Activated naive CD8-positive, alpha-beta T cell treated with anti-CD3 and anti-CD28 coated beads, Interleukin-2, amount 50 U/mL, for 24 hours (primary cell): Measurements from ENCODE around the gene SETD4.

Experiments used
- ATAC-seq: fragments of 150-1000 bp; cut with Tn5 transposase; one replicate; pipeline ENCODE4 v1.10.0; 2021
- DNase-seq: peaks from one replicate; pipeline ENCODE4 v3.0.0; 2021
- H3K27ac Mint-ChIP-seq: one replicate; pipeline ENCODE4 v1.8.0; 2021; ENCODE audit warnings: mild to moderate bottlenecking, mixed read lengths
- H3K27me3 Mint-ChIP-seq: one replicate; pipeline ENCODE4 v1.8.0; 2021; ENCODE audit warnings: mixed read lengths
- H3K36me3 Mint-ChIP-seq: one replicate; pipeline ENCODE4 v1.8.0; 2021; ENCODE audit warnings: low read depth, mixed read lengths
- H3K4me1 Mint-ChIP-seq: one replicate; pipeline ENCODE4 v1.8.0; 2021; ENCODE audit warnings: mixed read lengths
- H3K4me3 Mint-ChIP-seq: one replicate; pipeline ENCODE4 v1.8.0; 2021; ENCODE audit warnings: mild to moderate bottlenecking, moderate library complexity, mixed read lengths
- H3K9me3 Mint-ChIP-seq: one replicate; pipeline ENCODE4 v1.8.0; 2021; ENCODE audit warnings: mixed read lengths

The SETD4 gene

DNA sequence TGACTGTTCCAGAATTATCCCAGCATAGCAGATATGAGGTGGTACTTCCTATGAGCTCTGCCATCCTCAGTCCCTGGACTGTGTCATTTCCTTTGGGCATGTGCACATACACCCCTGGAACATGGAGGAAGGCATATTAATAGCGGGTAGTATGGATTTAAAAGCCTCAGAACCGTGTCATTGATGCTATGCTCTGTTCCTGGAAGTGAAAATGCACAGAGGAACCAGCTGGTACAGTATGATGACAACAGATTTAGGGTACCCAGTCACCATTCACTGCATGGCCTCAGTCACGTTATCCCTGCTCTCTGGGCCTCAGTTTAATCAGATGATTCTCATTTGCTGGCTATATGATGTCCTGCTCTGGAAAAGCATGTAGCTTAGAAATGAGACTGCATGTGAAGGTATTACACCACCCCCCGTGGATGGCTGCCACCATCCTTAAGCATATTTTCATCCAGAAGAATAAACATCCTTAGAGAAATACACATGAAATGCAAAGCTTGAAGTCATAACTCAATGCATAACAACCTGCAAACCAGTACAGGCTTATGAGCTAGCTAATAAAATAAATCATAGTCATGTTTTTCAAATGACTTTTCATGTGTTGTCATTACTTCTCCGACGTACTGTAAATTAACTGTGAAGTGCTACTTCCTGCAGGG lies 37.8 kb downstream of the SETD4 start:
- no peaks in the 10 kb centered on the region for H3K9me3 Mint-ChIP-seq
- H3K36me3 Mint-ChIP-seq, result no peaks in the 10 kb centered on the region
- H3K4me1 Mint-ChIP-seq, result no peaks in the 10 kb centered on the region
- no peaks in the 10 kb centered on the region for H3K27me3 Mint-ChIP-seq
- ATAC-seq (no peak), DNase-seq (no peak)
- H3K27ac Mint-ChIP-seq, result no peak overlapping the region
- H3K4me3 Mint-ChIP-seq, result no peak overlapping the region

GRCh38 chr21:36021251-36021837 lies 39.0 kb downstream of the SETD4 start:
- ATAC-seq (no peak), DNase-seq (no peak)
- H3K27me3 Mint-ChIP-seq, result no peaks in the 10 kb centered on the region
- H3K4me1 Mint-ChIP-seq, result no peaks in the 10 kb centered on the region
- no peaks in the 10 kb centered on the region for H3K9me3 Mint-ChIP-seq
- no peaks in the 10 kb centered on the region for H3K36me3 Mint-ChIP-seq
- H3K4me3 Mint-ChIP-seq, result no peak overlapping the region
- no peak overlapping the region for H3K27ac Mint-ChIP-seq

DNA sequence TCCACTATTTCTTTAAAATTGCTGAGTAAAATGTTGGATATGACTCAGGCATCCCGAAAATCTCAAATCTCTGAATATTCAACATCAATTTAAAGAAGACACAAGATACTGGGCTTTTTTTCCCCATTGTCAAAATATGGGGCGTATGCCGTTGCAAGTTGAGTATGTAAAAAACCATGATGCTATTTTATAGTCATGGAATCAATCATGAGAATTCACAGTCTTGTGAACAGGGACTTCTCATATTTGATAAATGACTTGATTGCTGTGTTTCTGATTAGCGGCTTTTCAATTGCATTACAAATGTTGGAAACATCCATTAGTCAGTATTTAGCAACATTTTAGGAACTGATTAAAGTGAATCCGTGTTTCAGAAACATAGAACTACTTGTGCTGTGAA lies 45.3 kb downstream of the SETD4 start:
- Mint-ChIP-seq H3K27ac (no peak overlapping the region), H3K36me3 (no peaks in the 10 kb centered on the region), H3K27me3 (no peaks in the 10 kb centered on the region), H3K9me3 (no peaks in the 10 kb centered on the region), H3K4me3 (no peak overlapping the region), H3K4me1 (no peaks in the 10 kb centered on the region)
- ATAC-seq (no peak), DNase-seq (no peak)

DNA sequence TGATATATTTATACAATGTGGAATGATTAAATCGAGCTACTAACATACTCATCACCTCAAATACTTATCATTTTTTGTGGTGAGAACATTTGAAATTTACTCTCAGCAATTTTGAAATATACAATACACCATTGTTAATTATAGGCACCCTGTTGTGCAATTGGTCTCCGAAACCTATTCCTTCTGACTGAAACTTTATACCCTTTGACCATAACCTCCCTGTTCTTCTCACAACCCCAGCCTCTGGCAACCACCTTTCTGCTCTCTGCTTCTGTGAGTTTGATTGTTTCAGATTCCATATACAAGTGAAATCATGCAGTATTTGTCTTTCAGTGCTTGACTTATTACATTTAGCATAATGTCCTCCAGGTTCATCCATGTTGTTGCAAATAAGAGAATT lies 49.5 kb downstream of the SETD4 start:
- Mint-ChIP-seq H3K36me3 (no peaks in the 10 kb centered on the region), H3K27me3 (peaks cover 4% of the 10 kb centered on the region), H3K9me3 (no peaks in the 10 kb centered on the region), H3K4me3 (no peak overlapping the region), H3K4me1 (no peaks in the 10 kb centered on the region), H3K27ac (no peak overlapping the region)
- DNase-seq (no peak), ATAC-seq (no peak)

DNA sequence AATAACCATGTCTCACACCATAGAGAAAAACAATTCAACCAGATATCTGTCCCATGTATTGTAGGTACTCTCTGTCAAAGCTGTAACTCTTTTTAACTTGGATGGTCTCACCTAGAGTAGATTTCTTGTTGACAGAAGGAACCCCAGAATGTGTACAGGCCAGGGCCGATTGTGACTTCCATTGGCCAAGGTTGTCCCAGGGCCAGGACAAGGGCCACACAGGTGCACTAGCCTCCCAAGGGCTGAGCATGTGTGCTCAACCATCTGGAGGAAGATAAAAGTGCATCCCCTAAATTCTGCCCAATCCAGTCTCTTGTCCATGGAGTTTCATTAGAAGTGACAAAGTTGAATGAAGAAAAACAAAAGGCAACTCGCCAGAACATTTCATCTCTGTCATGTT lies 51.8 kb downstream of the SETD4 start:
- no peak overlapping the region for H3K27ac Mint-ChIP-seq
- no peak overlapping the region for H3K4me3 Mint-ChIP-seq
- H3K27me3 Mint-ChIP-seq, result peaks cover 4% of the 10 kb centered on the region
- ATAC-seq (no peak), DNase-seq (no peak)
- no peaks in the 10 kb centered on the region for H3K9me3 Mint-ChIP-seq
- no peaks in the 10 kb centered on the region for H3K36me3 Mint-ChIP-seq
- H3K4me1 Mint-ChIP-seq, result no peaks in the 10 kb centered on the region

GRCh38 chr21:36005879-36006400 lies 54.4 kb downstream of the SETD4 start:
- H3K4me3 Mint-ChIP-seq, result no peak overlapping the region
- no peak for ATAC-seq
- no peaks in the 10 kb centered on the region for H3K36me3 Mint-ChIP-seq
- H3K27me3 Mint-ChIP-seq, result peaks cover 4% of the 10 kb centered on the region
- DNase-seq, result no peak
- H3K27ac Mint-ChIP-seq, result no peak overlapping the region
- no peaks in the 10 kb centered on the region for H3K4me1 Mint-ChIP-seq
- H3K9me3 Mint-ChIP-seq, result no peaks in the 10 kb centered on the region

- no peak overlapping the region for H3K27ac Mint-ChIP-seq
- no peaks in the 10 kb centered on the region for H3K4me1 Mint-ChIP-seq
- H3K27me3 Mint-ChIP-seq, result peaks cover 8% of the 10 kb centered on the region
- H3K4me3 Mint-ChIP-seq, result no peak overlapping the region
- ATAC-seq, result no peak
- H3K36me3 Mint-ChIP-seq, result no peaks in the 10 kb centered on the region
- H3K9me3 Mint-ChIP-seq, result no peaks in the 10 kb centered on the region
- no peak for DNase-seq
These were observed 55.3 kb downstream of the SETD4 start for GRCh38 chr21:36005018-36005417.

DNA sequence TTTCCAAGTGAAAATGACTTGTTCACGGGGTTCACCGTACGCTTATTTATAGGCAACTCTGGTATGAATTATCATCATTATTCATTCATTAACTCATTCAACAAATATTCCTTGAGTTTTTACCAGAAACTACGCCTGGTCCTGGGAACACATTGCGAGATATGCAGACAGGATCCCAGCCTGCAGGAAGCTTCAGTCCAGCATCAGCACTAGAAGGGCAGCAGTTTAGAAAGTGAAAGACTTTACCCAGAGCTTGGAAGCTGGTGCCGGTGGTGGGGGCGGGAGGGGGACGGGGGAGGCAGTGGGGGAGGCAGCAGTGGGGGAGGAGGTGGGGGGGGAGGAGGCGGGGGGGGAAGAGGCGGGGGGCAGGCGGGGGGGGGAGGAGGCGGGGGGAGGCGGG lies 55.9 kb downstream of the SETD4 start:
- Mint-ChIP-seq H3K27me3 (peaks cover 14% of the 10 kb centered on the region), H3K36me3 (no peaks in the 10 kb centered on the region)

GRCh38 chr21:36003776-36004175 lies 56.5 kb downstream of the SETD4 start:
- peaks cover 20% of the 10 kb centered on the region for H3K27me3 Mint-ChIP-seq
- no peaks in the 10 kb centered on the region for H3K4me1 Mint-ChIP-seq
- H3K36me3 Mint-ChIP-seq, result no peaks in the 10 kb centered on the region
- no peak overlapping the region for H3K27ac Mint-ChIP-seq
- DNase-seq, result no peak
- no peak overlapping the region for H3K4me3 Mint-ChIP-seq
- no peaks in the 10 kb centered on the region for H3K9me3 Mint-ChIP-seq
- no peak for ATAC-seq

More for the DNA sequence above, 55.9 kb downstream of the SETD4 start:
- no peak for ATAC-seq
- Mint-ChIP-seq H3K9me3 (no peaks in the 10 kb centered on the region), H3K27ac (no peak overlapping the region), H3K4me3 (no peak overlapping the region), H3K4me1 (no peaks in the 10 kb centered on the region)
- DNase-seq, result no peak

- Mint-ChIP-seq H3K4me3 (peak overlapping the region; percentile 13), H3K4me1 (peaks cover 21% of the 10 kb centered on the region), H3K36me3 (no peaks in the 10 kb centered on the region), H3K27me3 (peaks cover 40% of the 10 kb centered on the region), H3K9me3 (no peaks in the 10 kb centered on the region), H3K27ac (peak overlapping the region; percentile 73)
- peak; percentile 77 for ATAC-seq
- no peak for DNase-seq
These were observed 64.1 kb downstream of the SETD4 start for GRCh38 chr21:35996217-35996616.

DNA sequence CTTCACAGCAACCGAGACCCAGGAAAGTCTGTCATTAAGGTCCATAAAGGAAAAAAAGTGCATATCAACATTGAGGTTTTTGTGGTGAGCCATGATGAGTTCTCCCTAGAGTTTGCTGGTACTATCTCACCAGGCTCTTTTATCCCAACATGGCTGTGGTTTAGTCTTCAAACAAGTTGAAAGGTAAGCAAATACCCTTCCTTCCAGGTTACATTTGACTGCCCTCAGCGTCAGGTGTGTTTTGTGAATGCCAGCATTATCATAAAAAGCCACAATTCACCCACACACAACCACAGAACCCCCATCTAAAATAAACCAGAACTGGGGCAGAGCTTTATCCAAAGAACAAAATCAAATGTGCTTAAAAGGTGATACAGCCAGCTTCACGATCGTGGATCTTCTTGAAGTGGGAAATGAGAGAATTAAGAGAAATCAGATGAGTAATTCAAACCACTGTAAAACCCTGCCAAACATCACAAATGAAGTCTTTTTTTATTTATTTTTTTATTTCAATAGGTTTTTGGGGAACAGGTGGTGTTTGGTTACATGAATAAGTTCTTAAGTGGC lies 64.7 kb downstream of the SETD4 start:
- Mint-ChIP-seq H3K36me3 (no peaks in the 10 kb centered on the region), H3K4me3 (no peak overlapping the region), H3K27ac (peak overlapping the region; percentile 59), H3K27me3 (peaks cover 41% of the 10 kb centered on the region), H3K9me3 (no peaks in the 10 kb centered on the region), H3K4me1 (peaks cover 21% of the 10 kb centered on the region)
- DNase-seq, result peak; percentile 10
- peak; percentile 53 for ATAC-seq

GRCh38 chr21:35994613-35995012 lies 65.7 kb downstream of the SETD4 start:
- peaks cover 35% of the 10 kb centered on the region for H3K27me3 Mint-ChIP-seq
- no peaks in the 10 kb centered on the region for H3K9me3 Mint-ChIP-seq
- peaks cover 21% of the 10 kb centered on the region for H3K4me1 Mint-ChIP-seq
- no peak for ATAC-seq
- no peak overlapping the region for H3K27ac Mint-ChIP-seq
- no peaks in the 10 kb centered on the region for H3K36me3 Mint-ChIP-seq
- no peak for DNase-seq
- no peak overlapping the region for H3K4me3 Mint-ChIP-seq

DNA sequence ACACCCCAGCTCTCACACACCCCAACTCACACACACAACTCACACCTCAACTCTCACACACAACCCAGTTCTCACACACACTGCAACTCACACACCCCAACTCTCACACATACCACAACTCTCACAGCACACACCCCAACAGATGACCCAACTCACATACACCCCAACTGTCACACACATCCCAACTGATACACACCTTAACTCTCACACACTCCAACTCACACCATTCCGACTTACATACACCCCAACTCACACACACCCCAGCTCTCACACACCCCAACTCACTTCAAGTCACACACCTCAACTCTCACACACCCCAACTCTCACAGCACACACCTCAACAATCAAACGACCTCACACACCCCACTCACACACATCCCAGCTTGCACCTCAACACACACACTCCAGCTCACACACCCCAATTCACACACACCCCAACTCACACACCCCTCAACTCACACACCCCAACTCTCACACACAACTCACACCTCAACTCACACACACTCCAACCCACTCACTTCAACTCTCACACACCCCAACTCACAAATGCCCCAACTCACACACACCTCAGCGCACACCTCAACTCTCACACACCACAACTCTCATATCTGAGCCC lies 66.3 kb downstream of the SETD4 start:
- Mint-ChIP-seq H3K4me3 (no peak overlapping the region), H3K36me3 (no peaks in the 10 kb centered on the region), H3K27ac (no peak overlapping the region), H3K4me1 (peaks cover 21% of the 10 kb centered on the region), H3K9me3 (no peaks in the 10 kb centered on the region), H3K27me3 (peaks cover 35% of the 10 kb centered on the region)
- ATAC-seq, result no peak
- no peak for DNase-seq

DNA sequence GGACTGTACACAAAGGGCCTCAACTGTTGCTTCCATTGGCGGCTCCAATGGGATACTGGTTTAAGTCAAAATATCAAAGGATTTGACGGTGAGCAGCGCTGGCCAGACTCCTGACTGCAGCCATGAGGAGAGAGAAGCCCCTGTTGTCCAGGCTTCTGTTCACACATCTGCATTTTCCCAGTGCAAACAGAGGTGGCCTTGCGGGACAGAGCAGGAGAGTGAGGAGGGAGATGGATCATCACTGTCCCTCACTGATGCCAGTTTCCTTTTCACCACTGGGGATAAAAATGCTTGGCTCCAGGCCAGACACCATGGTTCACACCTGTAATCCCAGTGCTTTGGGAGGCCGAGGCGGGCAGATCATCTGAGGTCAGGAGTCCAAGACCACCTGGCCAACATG lies 69.2 kb downstream of the SETD4 start:
- no peak overlapping the region for H3K27ac Mint-ChIP-seq
- H3K27me3 Mint-ChIP-seq, result peaks cover 20% of the 10 kb centered on the region
- DNase-seq (no peak), ATAC-seq (no peak)
- no peaks in the 10 kb centered on the region for H3K9me3 Mint-ChIP-seq
- peaks cover 13% of the 10 kb centered on the region for H3K4me1 Mint-ChIP-seq
- H3K4me3 Mint-ChIP-seq, result no peak overlapping the region
- no peaks in the 10 kb centered on the region for H3K36me3 Mint-ChIP-seq

GRCh38 chr21:35990609-35991008 lies 69.7 kb downstream of the SETD4 start:
- DNase-seq (no peak), ATAC-seq (no peak)
- no peaks in the 10 kb centered on the region for H3K36me3 Mint-ChIP-seq
- H3K4me3 Mint-ChIP-seq, result no peak overlapping the region
- no peak overlapping the region for H3K27ac Mint-ChIP-seq
- H3K4me1 Mint-ChIP-seq, result peaks cover 9% of the 10 kb centered on the region
- peaks cover 20% of the 10 kb centered on the region for H3K27me3 Mint-ChIP-seq
- H3K9me3 Mint-ChIP-seq, result no peaks in the 10 kb centered on the region
